ENCODE results near the gene PDGFA.

The PDGFA gene

GRCh38 chr7:515628-516027 is 4.0 kb downstream of the PDGFA start:
- DNase-seq = no peak

GRCh38 chr7:514651-515598 is 4.7 kb downstream of the PDGFA start:
- no peak for DNase-seq

- no peak for DNase-seq
Measured at GRCh38 chr7:514242-514641, 5.4 kb downstream of the PDGFA start.

- no peak for DNase-seq
Measured at GRCh38 chr7:513521-514166, 6.0 kb downstream of the PDGFA start.

- DNase-seq = no peak
Measured at GRCh38 chr7:512541-513311, 6.9 kb downstream of the PDGFA start.

- DNase-seq = no peak
Measured at GRCh38 chr7:512146-512510, 7.5 kb downstream of the PDGFA start.

GRCh38 chr7:511476-512145 is 8.0 kb downstream of the PDGFA start:
- DNase-seq = no peak

- DNase-seq = no peak
Measured at GRCh38 chr7:510782-511281, 8.8 kb downstream of the PDGFA start.

GRCh38 chr7:510131-510481 is 9.5 kb downstream of the PDGFA start:
- no peak for DNase-seq

GRCh38 chr7:509426-510130 is 10.1 kb downstream of the PDGFA start:
- no peak for DNase-seq

- DNase-seq = no peak
Measured at GRCh38 chr7:508461-509170, 11.0 kb downstream of the PDGFA start.

- DNase-seq = no peak
Measured at GRCh38 chr7:507623-508300, 11.9 kb downstream of the PDGFA start.

GRCh38 chr7:506921-507622 is 12.6 kb downstream of the PDGFA start:
- no peak for DNase-seq

GRCh38 chr7:506391-506831 is 13.2 kb downstream of the PDGFA start:
- DNase-seq = no peak

- DNase-seq = no peak
Measured at GRCh38 chr7:505171-505570, 14.5 kb downstream of the PDGFA start.

GRCh38 chr7:504221-505111 is 15.2 kb downstream of the PDGFA start:
- no peak for DNase-seq

- no peak for DNase-seq
Measured at GRCh38 chr7:503575-504111, 16.0 kb downstream of the PDGFA start.

GRCh38 chr7:502296-502695 is 17.4 kb downstream of the PDGFA start:
- DNase-seq = no peak

- DNase-seq = no peak
Measured at GRCh38 chr7:501526-501925, 18.1 kb downstream of the PDGFA start.
